ENCODE data around the gene COL18A1.

Gene COL18A1

DNA sequence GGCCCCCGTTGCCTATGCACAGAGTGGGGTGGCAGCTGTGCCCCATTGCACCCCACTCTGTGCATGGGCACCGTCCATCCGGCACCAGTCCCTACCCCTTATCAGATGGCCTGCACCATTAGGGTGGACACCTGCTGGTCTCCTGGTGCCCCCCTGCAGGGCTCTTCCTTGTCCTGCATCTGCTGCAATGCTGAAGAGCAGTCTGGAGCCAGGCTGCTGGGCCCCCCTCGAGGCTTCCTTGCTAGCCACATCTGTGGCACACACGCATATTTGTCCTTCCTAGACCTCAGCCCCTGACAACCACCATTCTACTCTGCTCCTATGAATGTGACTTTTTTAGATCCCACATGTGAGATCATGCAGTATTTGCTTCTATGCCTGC, 56.4 kb downstream of the COL18A1 start:
- CTCF ChIA-PET: interaction anchor here (0.7 to 3.5 kb wide), 7 partner anchors 9 to 1192 kb away, joined by 3 to 25 read pairs (median 6); no protein-coding TSS in a partner anchor
- POLR2A ChIA-PET: no interaction called here
- TF ChIP-seq, protein P1, sequence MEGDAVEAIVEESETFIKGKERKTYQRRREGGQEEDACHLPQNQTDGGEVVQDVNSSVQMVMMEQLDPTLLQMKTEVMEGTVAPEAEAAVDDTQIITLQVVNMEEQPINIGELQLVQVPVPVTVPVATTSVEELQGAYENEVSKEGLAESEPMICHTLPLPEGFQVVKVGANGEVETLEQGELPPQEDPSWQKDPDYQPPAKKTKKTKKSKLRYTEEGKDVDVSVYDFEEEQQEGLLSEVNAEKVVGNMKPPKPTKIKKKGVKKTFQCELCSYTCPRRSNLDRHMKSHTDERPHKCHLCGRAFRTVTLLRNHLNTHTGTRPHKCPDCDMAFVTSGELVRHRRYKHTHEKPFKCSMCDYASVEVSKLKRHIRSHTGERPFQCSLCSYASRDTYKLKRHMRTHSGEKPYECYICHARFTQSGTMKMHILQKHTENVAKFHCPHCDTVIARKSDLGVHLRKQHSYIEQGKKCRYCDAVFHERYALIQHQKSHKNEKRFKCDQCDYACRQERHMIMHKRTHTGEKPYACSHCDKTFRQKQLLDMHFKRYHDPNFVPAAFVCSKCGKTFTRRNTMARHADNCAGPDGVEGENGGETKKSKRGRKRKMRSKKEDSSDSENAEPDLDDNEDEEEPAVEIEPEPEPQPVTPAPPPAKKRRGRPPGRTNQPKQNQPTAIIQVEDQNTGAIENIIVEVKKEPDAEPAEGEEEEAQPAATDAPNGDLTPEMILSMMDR (IDR thresholded peaks at IDR 0.05; ENCODE audit: insufficient read depth, low read length, missing control alignments): no peak
- no peak overlapping the region for H3K4me3 ChIP-seq (ENCODE audit: low read depth, low read length)
- DNase-seq (ENCODE audit: low read depth, low spot score): no peak

DNA sequence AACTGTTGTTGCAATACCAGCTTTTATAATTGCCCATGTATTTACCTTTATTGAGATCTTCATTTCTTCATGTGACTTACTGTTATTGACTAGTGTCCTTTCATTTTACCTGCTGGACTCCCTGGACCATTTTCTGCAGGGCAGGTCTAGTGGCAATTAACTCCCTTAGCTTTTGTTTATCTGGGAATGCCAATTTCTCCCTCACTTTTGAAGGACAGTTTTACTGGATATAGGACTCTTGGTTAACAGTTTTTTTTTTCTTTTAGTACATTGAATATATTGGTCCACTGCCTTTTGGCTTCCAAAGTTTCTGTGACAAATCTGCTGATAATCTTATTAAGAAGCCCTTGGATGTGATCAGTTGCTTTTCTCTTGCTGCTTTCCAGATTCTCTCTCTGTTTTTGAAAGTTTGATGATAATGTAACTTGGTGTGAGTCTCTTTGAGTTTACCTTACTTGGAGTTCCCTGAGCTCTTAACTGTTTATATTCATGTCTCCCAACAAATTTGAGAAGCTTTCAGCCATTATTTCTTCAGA, 56.9 kb downstream of the COL18A1 start:
- DNase-seq (ENCODE audit: low read depth, low spot score): no peak
- TF ChIP-seq, protein P1 (IDR thresholded peaks at IDR 0.05; ENCODE audit: insufficient read depth, low read length, missing control alignments): no peak
- ChIA-PET POLR2A (no interaction called here), CTCF (interaction anchor here (0.7 to 3.5 kb wide), 6 partner anchors 9 to 1191 kb away, joined by 3 to 25 read pairs (median 5); no protein-coding TSS in a partner anchor)
- H3K4me3 ChIP-seq (ENCODE audit: low read depth, low read length): no peak overlapping the region

DNA sequence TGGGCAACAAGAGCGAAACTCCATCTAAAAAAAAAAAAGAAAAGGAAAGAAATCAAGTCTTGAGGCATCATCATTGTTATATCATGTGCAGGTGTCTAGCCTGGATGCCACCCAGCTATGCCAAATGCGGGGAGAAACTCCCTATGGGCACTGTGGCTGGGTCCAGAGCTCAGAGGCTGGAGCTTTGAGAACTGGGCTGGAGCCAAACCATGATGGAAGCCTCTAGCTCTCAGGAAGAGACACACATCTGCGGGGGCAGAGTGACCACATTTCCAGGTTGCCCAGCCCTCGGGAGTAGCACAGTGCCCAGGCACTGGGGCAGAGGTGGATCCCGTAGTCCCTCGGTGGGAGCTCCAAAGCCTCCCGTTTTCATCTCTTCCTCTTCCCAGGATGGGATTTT, 58.9 kb downstream of the COL18A1 start:
- TF ChIP-seq, protein P1 (IDR thresholded peaks at IDR 0.05; ENCODE audit: insufficient read depth, low read length, missing control alignments): no peak
- CTCF ChIA-PET: interaction anchor here (0.7 to 1.2 kb wide), 4 partner anchors 14 to 327 kb away, joined by 3 read pairs; no protein-coding TSS in a partner anchor
- no peak for DNase-seq (ENCODE audit: low read depth, low spot score)
- no peak overlapping the region for H3K4me3 ChIP-seq (ENCODE audit: low read depth, low read length)
- POLR2A ChIA-PET: no interaction called here

DNA sequence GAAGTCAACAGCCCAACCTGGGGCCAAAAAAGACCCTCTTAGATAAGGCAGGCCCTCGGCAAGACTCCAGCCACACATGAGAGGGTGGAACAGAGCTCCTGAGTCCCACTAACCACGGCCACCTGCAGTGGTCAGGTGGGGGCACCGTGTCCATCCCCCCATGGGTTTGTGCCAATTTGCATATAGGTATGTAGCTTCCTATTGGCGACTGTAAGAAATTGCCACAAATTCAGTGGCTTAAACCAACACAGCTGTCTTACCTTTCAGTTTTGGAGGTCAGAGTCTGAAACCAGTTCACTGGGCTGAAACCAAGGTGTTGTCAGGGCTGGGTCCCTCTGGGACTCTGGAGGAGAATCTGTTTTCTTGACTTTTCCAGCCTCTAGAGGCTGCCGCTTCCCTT, 59.3 kb downstream of the COL18A1 start:
- ChIA-PET CTCF (interaction anchor here (0.9 to 1.2 kb wide), 2 partner anchors 48 to 327 kb away, joined by 3 read pairs; no protein-coding TSS in a partner anchor), POLR2A (no interaction called here)
- no peak overlapping the region for H3K4me3 ChIP-seq (ENCODE audit: low read depth, low read length)
- DNase-seq (ENCODE audit: low read depth, low spot score): no peak
- TF ChIP-seq, protein P1 (IDR thresholded peaks at IDR 0.05; ENCODE audit: insufficient read depth, low read length, missing control alignments): no peak

DNA sequence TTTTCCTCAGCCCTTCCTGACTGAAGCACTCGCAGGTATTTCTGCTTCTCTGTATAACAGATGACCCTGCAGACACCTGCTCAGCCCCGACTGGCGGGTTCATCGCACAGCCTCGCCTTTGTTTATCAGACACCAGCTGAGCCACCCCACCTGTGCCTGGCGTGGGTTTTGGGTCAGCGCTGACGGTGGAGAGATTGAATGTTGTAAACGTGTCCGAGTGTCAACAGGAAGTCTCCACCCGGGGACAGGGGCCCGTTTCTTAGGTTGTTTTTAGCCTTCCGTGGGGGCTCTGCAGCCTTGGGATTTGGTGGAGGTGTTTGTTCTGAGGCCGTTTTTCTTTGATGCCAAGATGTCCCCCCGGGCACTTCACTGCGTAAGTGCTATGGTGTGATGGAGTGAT, 60.1 kb downstream of the COL18A1 start:
- H3K4me3 ChIP-seq (ENCODE audit: low read depth, low read length): no peak overlapping the region
- no peak for DNase-seq (ENCODE audit: low read depth, low spot score)
- TF ChIP-seq, protein P1 (IDR thresholded peaks at IDR 0.05; ENCODE audit: insufficient read depth, low read length, missing control alignments): no peak
- ChIA-PET POLR2A (no interaction called here), CTCF (interaction anchor here (1.4 kb wide), 1 partner anchor 328 kb away, joined by 4 read pairs; no protein-coding TSS in a partner anchor)

DNA sequence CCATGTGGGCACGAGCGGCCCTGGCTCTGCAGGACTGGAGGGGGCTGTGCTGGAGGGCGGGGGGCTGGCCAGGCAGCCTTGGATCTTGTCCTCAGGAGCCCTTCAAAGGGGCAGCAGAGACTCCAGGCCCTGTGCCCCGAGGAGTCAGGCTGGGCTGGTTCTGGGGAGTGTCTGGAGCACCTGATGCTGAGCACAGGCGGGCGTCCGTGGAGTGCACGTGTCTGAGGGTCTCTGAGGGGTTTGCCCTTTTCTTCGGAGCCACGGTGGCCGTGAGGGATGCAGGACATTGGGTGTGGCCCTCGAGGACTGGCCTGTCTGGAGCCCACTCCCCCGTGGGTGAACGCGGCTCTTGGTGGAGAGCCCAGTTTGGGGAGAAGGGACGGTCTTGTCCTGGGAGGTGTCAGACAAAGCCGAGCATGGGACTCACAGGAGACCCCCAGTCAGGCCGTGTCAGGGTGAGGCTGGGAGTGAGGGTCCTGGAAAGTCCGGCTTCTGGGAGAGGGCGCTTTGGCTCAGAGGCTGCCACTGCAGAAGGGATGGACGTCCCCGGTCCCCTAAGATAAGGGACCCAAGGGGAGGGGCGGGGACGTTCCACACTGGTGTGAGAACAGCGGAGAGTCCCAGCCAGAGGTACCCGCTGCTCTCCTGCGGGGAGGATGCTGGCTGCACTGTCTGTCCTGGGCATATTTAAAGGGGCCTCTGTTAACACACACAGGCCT, 60.8 kb downstream of the COL18A1 start:
- ChIA-PET CTCF (interaction anchor here (1.4 kb wide), 2 partner anchors 12 to 329 kb away, joined by 4 to 7 read pairs; no protein-coding TSS in a partner anchor), POLR2A (no interaction called here)
- no peak overlapping the region for H3K4me3 ChIP-seq (ENCODE audit: low read depth, low read length)
- no peak for DNase-seq (ENCODE audit: low read depth, low spot score)
- TF ChIP-seq, protein P1 (IDR thresholded peaks at IDR 0.05; ENCODE audit: insufficient read depth, low read length, missing control alignments): no peak

All from AG04449 (cell line).